GM19025 (cell line): ENCODE data around the gene B2M.
"Not testable (repeated sequence)": the region's sequence is repeated elsewhere in the genome, so short reads cannot be mapped to it uniquely, and the experiment has no call there.

Source experiments
- ATAC-seq: cut with Tn5 transposase; IDR thresholded peaks from one replicate; pipeline ENCODE4 v1.9.1; 2021; ENCODE audit warnings: mild to moderate bottlenecking, low read depth, moderate library complexity; ENCODE audit not compliant: unreplicated experiment

Gene B2M

DNA sequence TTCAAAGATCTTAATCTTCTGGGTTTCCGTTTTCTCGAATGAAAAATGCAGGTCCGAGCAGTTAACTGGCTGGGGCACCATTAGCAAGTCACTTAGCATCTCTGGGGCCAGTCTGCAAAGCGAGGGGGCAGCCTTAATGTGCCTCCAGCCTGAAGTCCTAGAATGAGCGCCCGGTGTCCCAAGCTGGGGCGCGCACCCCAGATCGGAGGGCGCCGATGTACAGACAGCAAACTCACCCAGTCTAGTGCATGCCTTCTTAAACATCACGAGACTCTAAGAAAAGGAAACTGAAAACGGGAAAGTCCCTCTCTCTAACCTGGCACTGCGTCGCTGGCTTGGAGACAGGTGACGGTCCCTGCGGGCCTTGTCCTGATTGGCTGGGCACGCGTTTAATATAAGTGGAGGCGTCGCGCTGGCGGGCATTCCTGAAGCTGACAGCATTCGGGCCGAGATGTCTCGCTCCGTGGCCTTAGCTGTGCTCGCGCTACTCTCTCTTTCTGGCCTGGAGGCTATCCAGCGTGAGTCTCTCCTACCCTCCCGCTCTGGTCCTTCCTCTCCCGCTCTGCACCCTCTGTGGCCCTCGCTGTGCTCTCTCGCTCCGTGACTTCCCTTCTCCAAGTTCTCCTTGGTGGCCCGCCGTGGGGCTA lies at the start of gene B2M, which contains the start of gene PATL2:
TSS of gene B2M (plus strand) at position 422 of the 647 bp plus-strand sequence. CDS start at position 452, 30 bp downstream.
TSS of gene PATL2 (minus strand) at position 228 of the 647 bp plus-strand sequence. CDS start 34,833 bp downstream, outside the sequence.
- ATAC-seq: peak; percentile 84

- ATAC-seq: no peak
Measured at GRCh38 chr15:44661576-44661975, 49.7 kb upstream of the B2M start.

DNA sequence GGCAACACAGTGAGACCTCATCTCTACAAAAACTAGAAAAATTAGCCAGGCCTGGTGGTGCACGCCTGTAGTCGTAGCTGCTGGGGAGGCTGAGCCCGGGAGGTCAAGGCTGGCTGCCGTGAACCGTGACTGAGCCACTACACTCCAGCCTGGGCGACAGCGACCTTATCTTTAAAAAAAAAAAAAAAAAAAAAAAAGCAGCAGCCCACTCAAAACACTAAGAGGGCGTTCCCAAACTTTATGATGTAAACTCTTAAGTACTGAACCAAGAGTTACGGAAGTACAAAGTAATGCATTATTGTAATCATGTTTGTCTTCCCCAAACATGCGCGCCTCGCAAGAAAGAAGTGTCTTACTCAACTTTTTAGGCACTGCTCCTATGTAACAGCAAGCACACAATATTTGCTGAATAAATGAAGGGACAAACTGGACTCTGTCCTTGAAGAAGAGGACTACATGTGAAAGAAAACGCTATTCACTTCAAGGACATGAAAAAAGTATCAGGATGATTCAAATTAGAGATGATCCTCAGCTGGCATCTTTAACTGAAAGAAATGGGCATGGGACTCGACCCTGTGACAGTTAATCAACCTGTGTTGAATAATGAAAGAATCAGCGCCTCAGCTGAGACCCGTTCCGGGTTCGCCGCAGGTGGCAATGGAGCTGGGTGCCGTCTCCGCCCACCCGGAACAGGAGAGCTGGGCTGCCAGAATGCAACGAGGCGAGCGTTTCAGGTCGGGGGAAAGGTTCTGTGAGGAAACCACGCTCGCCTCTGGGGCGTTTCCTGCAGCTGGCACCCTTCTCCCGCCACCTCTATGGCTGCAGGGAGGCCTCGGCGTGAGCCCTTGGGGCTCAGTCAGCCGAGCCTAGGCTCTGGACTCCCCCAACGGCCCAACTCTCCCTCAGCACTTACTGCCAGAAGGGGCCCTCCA lies 48.6 kb upstream of the B2M start:
- peak; percentile 44 for ATAC-seq

- ATAC-seq: peak; percentile 70
Measured at GRCh38 chr15:44663410-44664308, 47.7 kb upstream of the B2M start, which contains the start of gene SPG11. SPG11 (minus strand) TSS chr15:44663662; CDS start chr15:44663647, 15 bp downstream.

DNA sequence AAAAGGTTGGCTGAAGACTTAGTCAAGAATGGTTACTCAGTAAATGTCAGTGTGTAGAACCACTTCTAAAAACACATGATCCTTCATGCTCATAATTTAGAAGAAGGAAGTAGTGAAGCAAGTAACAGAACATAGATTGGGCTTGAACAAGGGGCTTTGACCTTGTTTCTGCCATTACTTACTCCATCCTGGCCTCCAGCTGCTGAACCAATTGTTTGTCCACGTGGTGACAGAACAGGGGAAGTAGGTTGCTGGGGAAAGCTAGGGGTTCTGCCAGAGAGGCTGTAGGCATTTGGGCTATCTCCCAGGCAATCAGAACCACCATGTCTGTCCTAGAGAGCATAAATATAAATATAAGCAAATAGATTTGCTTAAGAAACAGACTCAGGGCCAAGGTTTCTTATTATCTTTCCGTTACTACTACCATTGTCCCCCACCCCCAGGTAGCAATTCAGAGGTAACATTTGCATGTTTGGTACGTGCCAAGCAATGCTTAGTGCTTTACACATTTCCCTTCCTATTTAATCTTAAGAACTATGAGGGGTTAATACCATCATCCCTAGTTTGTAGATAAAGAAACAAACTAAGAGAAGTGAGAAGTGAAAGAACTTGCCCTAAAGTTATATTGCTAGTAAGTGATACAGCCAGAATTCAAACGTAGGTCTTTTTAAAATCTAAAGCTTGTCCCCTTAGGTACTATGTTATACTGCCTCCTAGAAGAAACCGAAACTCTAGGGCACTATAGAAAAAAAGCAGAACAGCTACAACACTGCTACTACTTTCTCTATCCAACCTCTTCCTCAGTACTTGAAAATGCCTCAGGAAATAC lies 44.9 kb upstream of the B2M start:
- ATAC-seq: no peak

DNA sequence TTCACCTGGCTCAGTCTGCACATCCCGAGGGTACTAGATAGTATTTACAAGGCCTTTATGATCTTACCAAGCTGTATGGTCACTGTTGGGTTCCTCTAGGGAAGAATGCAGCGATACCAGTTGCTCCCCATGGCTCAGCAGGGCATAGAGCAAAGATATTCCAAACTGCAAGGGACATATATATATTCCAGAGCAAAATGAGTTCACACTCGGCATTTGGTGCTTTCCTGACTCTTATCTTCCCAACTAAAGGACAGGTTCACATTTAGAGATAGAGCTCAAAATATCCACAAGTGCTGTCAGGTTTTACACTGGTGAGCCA lies 44.3 kb upstream of the B2M start:
- ATAC-seq: no peak

DNA sequence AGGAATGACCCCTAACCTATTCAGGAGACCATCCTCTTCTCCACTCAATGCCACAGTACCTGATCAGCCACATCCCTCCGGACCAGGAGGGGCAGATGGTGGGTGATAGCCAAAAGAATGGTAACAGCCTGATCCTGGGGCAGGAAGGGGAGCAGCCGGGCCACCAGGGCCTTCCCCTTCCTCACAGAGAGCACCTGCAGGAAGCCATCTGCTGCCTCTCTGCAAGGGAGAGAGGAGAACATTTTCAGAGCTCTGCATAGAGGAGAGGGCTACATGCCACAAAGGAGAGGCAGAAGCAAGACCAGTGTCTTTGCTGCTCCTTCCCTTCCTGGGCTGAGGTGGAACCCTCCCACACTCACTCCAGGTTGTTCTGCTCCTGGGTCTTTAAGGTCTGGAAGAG lies 42.4 kb upstream of the B2M start:
- ATAC-seq: no peak

DNA sequence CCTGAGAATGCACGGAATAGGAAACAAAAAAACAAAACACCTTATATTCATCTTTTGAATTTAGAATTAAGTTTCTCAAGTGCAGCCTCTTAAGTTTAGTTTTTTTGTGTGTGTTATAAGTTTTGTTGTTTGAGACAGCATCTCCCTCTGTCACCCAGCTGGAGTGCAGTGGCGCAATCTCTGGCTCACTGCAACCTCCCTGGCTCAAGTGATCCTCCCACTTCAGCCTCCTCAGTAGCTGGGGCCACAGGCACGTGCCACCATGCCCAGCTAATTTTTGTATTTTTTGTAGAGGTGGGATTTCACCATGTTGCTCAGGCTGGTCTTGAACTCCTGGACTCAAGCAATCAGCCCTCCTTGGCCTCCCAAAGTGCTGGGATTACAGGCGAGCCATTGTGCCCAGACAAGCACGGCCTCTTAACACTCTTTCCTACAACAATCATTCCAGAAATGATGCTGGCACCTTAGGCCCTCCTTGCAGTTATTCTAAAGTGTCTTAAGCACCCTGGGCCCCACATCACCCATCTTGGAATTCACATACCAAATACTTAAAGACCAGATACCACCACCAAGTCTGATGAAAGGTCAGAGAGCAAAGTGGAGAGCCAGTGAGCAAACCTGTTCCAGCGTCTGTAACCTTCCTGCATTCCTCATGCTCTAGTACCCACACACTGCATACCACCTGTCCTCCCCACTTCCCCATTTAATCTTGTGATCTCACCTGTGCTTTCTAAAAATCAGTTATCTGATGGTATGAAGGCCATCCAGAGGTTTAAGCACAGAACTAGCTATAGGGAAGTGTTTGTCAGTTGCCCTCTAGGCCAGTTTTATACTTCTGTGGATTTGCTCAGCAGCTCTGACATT lies 41.0 kb upstream of the B2M start:
- no peak for ATAC-seq

DNA sequence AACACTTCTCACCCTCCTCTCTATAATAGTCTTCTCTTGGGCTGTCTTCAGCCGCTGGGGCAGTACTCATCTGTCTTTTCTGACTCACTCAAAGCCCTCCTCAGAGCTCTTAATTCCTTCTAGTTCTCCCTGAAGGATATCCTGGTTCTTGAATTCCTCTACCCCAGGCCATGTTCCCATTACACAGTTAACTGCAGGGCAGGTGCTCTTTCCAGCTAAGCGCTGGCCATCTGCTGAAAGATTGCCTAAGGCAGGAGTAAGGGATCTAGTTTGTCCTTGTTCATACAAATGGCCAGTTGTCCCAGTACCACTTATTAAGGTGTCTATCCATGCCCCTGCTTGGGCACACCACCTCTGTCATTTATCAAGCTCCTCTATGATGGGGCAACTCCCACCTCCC lies 37.7 kb upstream of the B2M start:
- ATAC-seq: no peak

DNA sequence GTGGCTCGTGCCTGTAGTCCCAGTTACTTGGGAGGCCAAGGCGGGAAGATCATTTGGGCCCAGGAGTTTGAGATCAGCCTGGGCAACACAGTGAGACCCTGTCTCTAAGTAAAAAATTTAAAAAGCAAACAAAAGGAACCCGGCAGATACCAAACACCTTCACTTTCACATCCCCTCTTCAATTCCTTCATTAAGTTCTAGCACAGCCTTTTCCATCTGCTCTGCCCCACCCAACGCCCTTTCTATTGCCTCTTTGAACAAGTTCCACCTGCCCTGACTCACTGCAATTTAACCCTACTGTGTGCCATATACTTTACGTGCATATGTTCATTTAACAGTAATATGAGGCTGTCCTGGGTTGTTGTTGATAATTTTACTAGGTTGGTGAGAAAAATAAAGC lies 35.4 kb upstream of the B2M start:
- no peak for ATAC-seq

DNA sequence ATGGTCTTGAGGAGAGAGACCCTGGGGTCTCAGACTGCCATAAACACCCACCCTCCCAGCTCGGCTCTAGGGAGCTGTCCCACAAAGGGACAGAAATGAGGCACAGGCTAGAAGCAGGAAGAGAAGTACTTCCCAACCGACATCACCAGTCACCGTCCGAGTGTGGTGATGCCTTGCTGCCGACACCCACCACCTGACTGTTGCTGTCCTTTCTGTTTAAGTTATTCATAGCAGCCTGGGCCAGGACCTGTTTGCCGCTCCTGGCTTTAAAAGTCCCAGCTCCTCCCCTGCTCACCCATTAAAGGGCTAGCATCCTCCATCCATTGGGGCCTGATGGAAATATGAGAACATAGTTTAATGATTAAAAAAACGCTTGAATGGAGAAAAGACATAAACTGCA lies 34.6 kb upstream of the B2M start:
- ATAC-seq: no peak

DNA sequence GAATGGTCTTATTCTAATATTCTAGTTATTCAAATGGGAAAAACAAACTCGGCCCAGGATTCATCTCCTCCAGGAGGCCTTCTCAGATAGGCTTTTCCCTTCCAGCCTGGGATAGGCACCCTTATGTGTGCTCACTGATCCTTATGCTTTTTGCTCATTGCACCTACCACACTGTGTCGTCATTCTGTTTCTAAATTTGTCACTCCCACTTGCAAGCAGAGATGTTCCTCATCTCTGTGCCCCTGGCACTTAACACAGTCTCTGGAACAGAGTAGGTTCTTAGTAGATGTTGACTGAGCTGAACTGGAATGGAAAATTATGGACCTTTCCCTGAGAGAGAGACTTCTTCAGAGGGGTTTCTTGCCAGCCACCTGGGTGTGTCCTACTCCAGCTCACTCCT lies 29.1 kb upstream of the B2M start:
- ATAC-seq: no peak

DNA sequence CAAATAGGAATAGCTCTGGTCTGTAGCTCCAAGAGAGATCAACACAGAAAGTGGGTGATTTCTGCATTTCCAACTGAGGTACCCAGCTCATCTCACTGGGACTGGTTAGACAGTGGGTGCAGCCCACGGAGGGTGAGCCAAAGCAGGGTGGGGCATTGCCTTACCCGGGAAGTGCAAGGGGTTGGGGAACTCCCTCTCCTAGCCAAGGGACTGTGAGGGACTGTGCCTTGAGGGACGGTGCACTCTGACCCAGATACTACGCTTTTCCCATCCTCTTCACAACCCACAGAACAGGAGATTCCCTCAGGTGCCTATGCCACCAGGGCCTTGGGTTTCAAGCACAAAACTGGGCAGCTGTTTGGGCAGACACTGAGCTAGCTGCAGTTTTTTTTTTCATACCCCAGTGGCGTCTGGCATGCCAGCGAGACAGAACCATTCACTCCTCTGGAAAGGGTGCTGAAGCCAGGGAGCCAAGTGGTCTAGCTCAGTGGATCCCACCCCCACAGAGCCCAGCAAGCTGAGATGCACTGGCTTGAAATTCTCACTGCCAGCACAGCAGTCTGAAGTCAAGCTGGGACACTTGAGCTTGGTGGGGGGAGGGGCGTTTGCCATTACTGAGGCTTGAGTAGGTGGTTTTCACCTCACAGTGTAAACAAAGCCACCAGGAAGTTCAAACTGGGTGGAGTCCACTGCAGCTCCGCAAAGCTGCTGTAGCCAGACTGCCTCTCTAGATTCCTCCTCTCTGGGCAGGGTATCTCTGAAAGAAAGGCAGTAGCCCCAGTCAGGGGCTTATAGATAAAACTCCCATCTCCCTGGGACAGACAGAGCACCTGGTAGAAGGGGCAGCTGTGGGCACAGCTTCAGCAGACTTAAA lies 28.3 kb upstream of the B2M start:
- not testable (repeated sequence) for ATAC-seq

- ATAC-seq: not testable (repeated sequence)
Measured at GRCh38 chr15:44689318-44689717, 22.0 kb upstream of the B2M start.

DNA sequence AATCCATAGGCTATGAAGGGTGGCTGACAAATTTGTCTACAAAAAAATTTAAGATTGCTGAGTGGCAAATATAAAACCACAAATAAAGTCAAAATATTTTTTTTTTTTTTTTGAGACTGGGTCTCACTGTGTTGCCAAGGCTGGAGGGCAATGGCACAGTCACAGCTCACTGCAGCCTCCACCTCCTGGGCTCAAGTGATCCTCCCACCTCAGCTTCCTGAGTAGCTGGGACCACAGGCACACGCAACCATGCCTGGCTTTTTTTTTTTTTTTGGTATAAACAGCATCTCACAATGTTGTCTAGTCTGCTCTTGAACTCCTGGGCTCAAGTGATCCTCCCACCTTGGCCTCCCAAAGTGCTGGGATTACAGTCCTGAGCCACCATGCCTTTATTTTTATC lies 21.1 kb upstream of the B2M start:
- not testable (repeated sequence) for ATAC-seq

DNA sequence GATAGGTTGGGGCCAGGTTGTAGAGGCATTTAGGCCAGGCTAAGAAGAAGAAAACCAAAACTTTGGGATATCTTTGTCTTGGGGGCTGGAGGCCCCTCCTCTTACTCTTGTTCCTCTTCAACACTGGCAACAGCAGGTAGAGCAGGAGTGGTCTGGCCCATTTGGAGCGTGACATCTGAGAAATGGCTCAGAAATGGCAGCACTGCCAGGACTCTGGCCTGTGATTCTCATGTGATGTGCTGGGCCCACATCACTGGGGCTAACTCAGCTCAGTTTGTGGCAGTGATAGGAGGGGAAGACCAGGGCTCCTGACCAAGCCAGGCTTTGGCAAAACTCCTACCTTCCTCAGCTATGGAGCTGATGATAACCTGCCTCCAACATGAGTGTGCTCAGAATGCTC lies 18.7 kb upstream of the B2M start:
- ATAC-seq: no peak

DNA sequence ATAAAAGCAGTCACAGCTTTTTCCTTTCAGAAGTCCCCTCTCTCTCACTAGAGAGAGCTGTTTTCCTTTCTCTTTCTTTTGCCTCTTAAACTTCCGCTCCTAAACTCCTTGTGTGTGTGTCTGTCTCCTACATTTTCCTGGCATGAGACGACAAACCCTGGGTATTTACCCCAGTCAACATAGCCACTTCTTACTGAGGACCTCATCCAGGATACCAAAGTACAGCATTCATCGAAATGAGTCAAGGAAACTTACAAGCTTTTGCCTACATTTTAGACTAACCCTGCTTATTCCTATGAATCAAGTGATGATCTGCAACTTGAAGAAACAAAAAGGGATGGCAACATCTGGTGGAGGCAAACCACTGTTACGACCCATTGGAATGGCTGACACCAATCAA lies 16.9 kb upstream of the B2M start:
- ATAC-seq: no peak

- ATAC-seq: no peak
Measured at GRCh38 chr15:44695294-44695693, 16.0 kb upstream of the B2M start.
